Measurements from ENCODE around the gene ZNF800.

ZNF800 gene

GRCh38 chr7:127387974-127388373 is 4.5 kb downstream of the ZNF800 start:
- Histone ChIP-seq H3K36me3 (peaks cover 5 to 34% (median 29%) of the 10 kb centered on the region in 3 donors), H3K4me1 (peaks cover 0 to 39% (median 8%) of the 10 kb centered on the region in 4 donors), H3K9me3 (no peaks in the 10 kb centered on the region), H3K27me3 (no peaks in the 10 kb centered on the region), H3K27ac (no peak overlapping the region), H3K4me3 (no peak overlapping the region)
- intact Hi-C loops (cut with DNase I; ENCODE audit: low total_unique reads): no loop called here
- no peak for TF ChIP-seq CTCF (IDR thresholded peaks at IDR 0.05)
- no peak for DNase-seq

- intact Hi-C loops (cut with DNase I; ENCODE audit: low total_unique reads): no loop called here
- H3K4me1 ChIP-seq: peaks cover 0 to 13% (median 2%) of the 10 kb centered on the region in 4 donors
- H3K27me3 ChIP-seq: no peaks in the 10 kb centered on the region
- TF ChIP-seq CTCF (IDR thresholded peaks at IDR 0.05): no peak
- no peak overlapping the region for H3K4me3 ChIP-seq
- no peak overlapping the region for H3K27ac ChIP-seq
- DNase-seq: no peak
- H3K9me3 ChIP-seq: no peaks in the 10 kb centered on the region
- peaks cover 0 to 31% (median 26%) of the 10 kb centered on the region in 3 donors for H3K36me3 ChIP-seq
Observed at GRCh38 chr7:127383123-127383835, 9.2 kb downstream of the ZNF800 start.

GRCh38 chr7:127382301-127383085 is 10.0 kb downstream of the ZNF800 start:
- DNase-seq: no peak
- H3K4me3 ChIP-seq: no peak overlapping the region
- intact Hi-C loops (cut with DNase I; ENCODE audit: low total_unique reads): no loop called here

GRCh38 chr7:127380479-127380878 is 12.0 kb downstream of the ZNF800 start:
- peaks cover 0 to 15% (median 11%) of the 10 kb centered on the region in 3 donors for H3K36me3 ChIP-seq
- no peak overlapping the region for H3K4me3 ChIP-seq
- no peak overlapping the region for H3K27ac ChIP-seq
- peaks cover 0 to 13% (median 0%) of the 10 kb centered on the region in 4 donors for H3K4me1 ChIP-seq
- no peaks in the 10 kb centered on the region for H3K27me3 ChIP-seq
- H3K9me3 ChIP-seq: no peaks in the 10 kb centered on the region
- DNase-seq: no peak
- intact Hi-C loops (cut with DNase I; ENCODE audit: low total_unique reads): no loop called here
- TF ChIP-seq CTCF (IDR thresholded peaks at IDR 0.05): no peak

More at GRCh38 chr7:127382301-127383085, 10.0 kb downstream of the ZNF800 start:
- Histone ChIP-seq H3K4me1 (peaks cover 0 to 18% (median under 1%) of the 10 kb centered on the region in 4 donors), H3K9me3 (no peaks in the 10 kb centered on the region), H3K27ac (no peak overlapping the region), H3K27me3 (no peaks in the 10 kb centered on the region), H3K36me3 (peaks cover 0 to 24% (median 18%) of the 10 kb centered on the region in 3 donors)
- TF ChIP-seq CTCF (IDR thresholded peaks at IDR 0.05): no peak

GRCh38 chr7:127379642-127380041 is 12.9 kb downstream of the ZNF800 start:
- H3K27ac ChIP-seq: no peak overlapping the region
- H3K36me3 ChIP-seq: peaks cover 3 to 18% (median 12%) of the 10 kb centered on the region in 3 donors
- no peak overlapping the region for H3K4me3 ChIP-seq
- TF ChIP-seq CTCF (IDR thresholded peaks at IDR 0.05): no peak
- DNase-seq: no peak
- peaks cover 0 to 13% (median 0%) of the 10 kb centered on the region in 4 donors for H3K4me1 ChIP-seq
- intact Hi-C loops (cut with DNase I; ENCODE audit: low total_unique reads): no loop called here
- no peaks in the 10 kb centered on the region for H3K9me3 ChIP-seq
- H3K27me3 ChIP-seq: no peaks in the 10 kb centered on the region
